ENCODE results near the gene REXO4. TPM values are rescaled to one million over a fixed set of nuclear protein-coding genes. Genes with fewer than 3 reads are reported as not detected.

The REXO4 gene
- total RNA-seq, 1 donor from 2014 or later = 22.5 TPM

DNA sequence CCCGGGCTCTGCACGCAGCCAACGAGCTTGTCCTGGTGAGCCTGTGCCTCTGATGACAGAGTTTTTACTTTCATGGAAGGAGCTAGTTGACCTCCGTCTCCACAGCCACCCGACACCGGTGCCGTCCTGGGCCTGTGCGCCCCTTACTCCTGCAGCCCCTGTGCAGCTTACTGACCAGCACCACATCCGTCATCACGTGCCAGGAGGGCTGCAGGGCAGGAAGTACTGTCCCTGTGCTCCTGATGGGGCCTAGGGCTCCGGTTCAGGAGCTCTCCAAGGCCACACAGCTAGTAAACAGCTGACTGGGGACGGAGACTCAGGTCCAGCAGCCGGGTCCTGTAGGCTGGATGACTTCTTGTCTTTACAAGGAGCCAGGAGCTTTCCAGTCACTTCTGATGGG is 31.5 kb downstream of the REXO4 start:
- Histone ChIP-seq H3K79me2 (ENCODE audit: insufficient read depth, low read length) (no peaks in the 10 kb centered on the region), H3K9me3 (ENCODE audit: insufficient read depth, low read depth, low read length) (peaks cover 5% of the 10 kb centered on the region), H2AFZ (ENCODE audit: low read depth, low read length) (no peak overlapping the region), H3K27ac (ENCODE audit: low read depth, low read length) (no peak overlapping the region), H4K20me1 (ENCODE audit: insufficient read depth, low read length) (no peaks in the 10 kb centered on the region), H3K36me3 (ENCODE audit: insufficient read depth, low read length) (no peaks in the 10 kb centered on the region), H3K9ac (ENCODE audit: low read length) (no peak overlapping the region), H3K4me2 (ENCODE audit: low read length) (no peak overlapping the region), H3K4me1 (ENCODE audit: insufficient read depth, low read length) (no peaks in the 10 kb centered on the region), H3K4me3 (ENCODE audit: insufficient read depth, low read depth, low read length) (no peak overlapping the region), H3K27me3 (ENCODE audit: insufficient read depth, low read length) (no peaks in the 10 kb centered on the region)
- H3K4me3 Mint-ChIP-seq (ENCODE audit: unreplicated experiment) = no peak overlapping the region
- TF ChIP-seq EZH2 (IDR thresholded peaks at IDR 0.05; ENCODE audit: insufficient read depth, low read length) = no peak
- TF ChIP-seq, protein P1, sequence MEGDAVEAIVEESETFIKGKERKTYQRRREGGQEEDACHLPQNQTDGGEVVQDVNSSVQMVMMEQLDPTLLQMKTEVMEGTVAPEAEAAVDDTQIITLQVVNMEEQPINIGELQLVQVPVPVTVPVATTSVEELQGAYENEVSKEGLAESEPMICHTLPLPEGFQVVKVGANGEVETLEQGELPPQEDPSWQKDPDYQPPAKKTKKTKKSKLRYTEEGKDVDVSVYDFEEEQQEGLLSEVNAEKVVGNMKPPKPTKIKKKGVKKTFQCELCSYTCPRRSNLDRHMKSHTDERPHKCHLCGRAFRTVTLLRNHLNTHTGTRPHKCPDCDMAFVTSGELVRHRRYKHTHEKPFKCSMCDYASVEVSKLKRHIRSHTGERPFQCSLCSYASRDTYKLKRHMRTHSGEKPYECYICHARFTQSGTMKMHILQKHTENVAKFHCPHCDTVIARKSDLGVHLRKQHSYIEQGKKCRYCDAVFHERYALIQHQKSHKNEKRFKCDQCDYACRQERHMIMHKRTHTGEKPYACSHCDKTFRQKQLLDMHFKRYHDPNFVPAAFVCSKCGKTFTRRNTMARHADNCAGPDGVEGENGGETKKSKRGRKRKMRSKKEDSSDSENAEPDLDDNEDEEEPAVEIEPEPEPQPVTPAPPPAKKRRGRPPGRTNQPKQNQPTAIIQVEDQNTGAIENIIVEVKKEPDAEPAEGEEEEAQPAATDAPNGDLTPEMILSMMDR (IDR thresholded peaks at IDR 0.05; ENCODE audit: insufficient read depth, low read depth, low read length) = no peak
- no peak for FAIRE-seq
- no peak for DNase-seq (ENCODE audit: low read depth)
- no peaks in the 10 kb centered on the region for H3K4me1 Mint-ChIP-seq (ENCODE audit: low read depth, unreplicated experiment)
- H3K36me3 Mint-ChIP-seq (ENCODE audit: low read depth, unreplicated experiment) = no peaks in the 10 kb centered on the region
- peaks cover 28% of the 10 kb centered on the region for H3K27me3 Mint-ChIP-seq (ENCODE audit: low read depth, unreplicated experiment)
- peaks cover 1% of the 10 kb centered on the region for H3K9me3 Mint-ChIP-seq (ENCODE audit: unreplicated experiment)
- no peak overlapping the region for H3K27ac Mint-ChIP-seq (ENCODE audit: unreplicated experiment)

DNA sequence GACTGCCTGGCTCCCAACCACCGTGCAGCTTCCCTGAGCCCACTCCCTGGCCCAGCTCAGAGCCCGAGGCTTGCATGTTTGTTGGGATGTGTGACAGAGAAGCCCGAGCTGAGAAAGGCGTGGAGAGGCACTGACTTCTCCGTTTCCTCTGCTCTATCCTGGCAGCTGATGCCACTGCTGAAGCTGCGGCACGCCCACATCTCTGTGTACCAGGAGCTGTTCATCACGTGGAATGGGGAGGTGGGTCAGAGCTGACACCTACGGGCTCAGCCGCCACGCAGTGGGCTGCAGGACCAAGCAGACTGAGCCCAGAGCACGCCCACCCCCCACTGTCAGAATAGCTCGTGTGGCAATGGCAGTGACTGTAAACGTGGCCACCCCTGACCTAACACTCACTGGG is 32.4 kb downstream of the REXO4 start:
- no peaks in the 10 kb centered on the region for H3K36me3 ChIP-seq (ENCODE audit: insufficient read depth, low read length)
- Mint-ChIP-seq H3K4me1 (ENCODE audit: low read depth, unreplicated experiment) (no peaks in the 10 kb centered on the region), H3K27ac (ENCODE audit: unreplicated experiment) (no peak overlapping the region), H3K9me3 (ENCODE audit: unreplicated experiment) (peaks cover 1% of the 10 kb centered on the region), H3K27me3 (ENCODE audit: low read depth, unreplicated experiment) (peaks cover 25% of the 10 kb centered on the region), H3K36me3 (ENCODE audit: low read depth, unreplicated experiment) (no peaks in the 10 kb centered on the region), H3K4me3 (ENCODE audit: unreplicated experiment) (no peak overlapping the region)
- DNase-seq (ENCODE audit: low read depth) (no peak), FAIRE-seq (no peak)
- H3K4me2 ChIP-seq (ENCODE audit: low read length) = no peak overlapping the region
- no peak overlapping the region for H3K27ac ChIP-seq (ENCODE audit: low read depth, low read length)
- H3K27me3 ChIP-seq (ENCODE audit: insufficient read depth, low read length) = no peaks in the 10 kb centered on the region
- H3K4me1 ChIP-seq (ENCODE audit: insufficient read depth, low read length) = no peaks in the 10 kb centered on the region
- no peaks in the 10 kb centered on the region for H3K79me2 ChIP-seq (ENCODE audit: insufficient read depth, low read length)
- no peak for TF ChIP-seq EZH2 (IDR thresholded peaks at IDR 0.05; ENCODE audit: insufficient read depth, low read length)
- TF ChIP-seq, protein P1 (IDR thresholded peaks at IDR 0.05; ENCODE audit: insufficient read depth, low read depth, low read length) = no peak
- no peak overlapping the region for H2AFZ ChIP-seq (ENCODE audit: low read depth, low read length)
- H3K9ac ChIP-seq (ENCODE audit: low read length) = no peak overlapping the region
- H4K20me1 ChIP-seq (ENCODE audit: insufficient read depth, low read length) = no peaks in the 10 kb centered on the region
- H3K4me3 ChIP-seq (ENCODE audit: insufficient read depth, low read depth, low read length) = no peak overlapping the region
- peaks cover 5% of the 10 kb centered on the region for H3K9me3 ChIP-seq (ENCODE audit: insufficient read depth, low read depth, low read length)

DNA sequence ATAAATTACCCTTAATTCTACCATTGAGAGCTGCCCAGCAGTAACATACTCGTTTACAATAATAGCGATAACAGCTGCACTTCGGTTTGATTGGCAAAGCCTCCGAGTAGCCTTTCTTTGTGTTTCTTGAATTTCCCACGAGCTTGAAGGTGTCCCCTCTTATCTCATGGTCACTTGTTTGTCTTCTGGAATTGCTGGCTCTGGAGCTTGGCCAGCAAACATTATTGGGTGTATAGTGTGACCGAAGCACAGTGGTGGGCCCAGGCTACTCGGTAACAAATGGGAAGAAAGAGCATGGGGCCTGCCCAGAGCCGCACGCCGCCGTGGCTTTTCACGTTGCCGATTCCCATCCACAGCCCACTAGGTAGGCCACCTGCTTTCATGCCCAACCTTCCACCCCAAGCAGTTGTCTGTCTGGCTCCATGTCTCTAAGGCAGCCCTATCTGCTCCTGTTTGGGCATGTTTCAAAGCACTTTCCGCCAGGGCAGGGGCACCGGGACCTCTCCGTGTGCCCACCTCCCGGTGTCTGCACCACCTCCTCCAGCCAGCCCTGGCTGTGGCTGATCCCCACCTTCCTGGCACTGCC is 33.0 kb downstream of the REXO4 start:
- Mint-ChIP-seq H3K4me3 (ENCODE audit: unreplicated experiment) (no peak overlapping the region), H3K27me3 (ENCODE audit: low read depth, unreplicated experiment) (peaks cover 22% of the 10 kb centered on the region)
- FAIRE-seq = no peak

More for the DNA sequence above, 33.0 kb downstream of the REXO4 start:
- no peaks in the 10 kb centered on the region for H3K4me1 Mint-ChIP-seq (ENCODE audit: low read depth, unreplicated experiment)
- no peak overlapping the region for H3K4me2 ChIP-seq (ENCODE audit: low read length)
- H3K36me3 Mint-ChIP-seq (ENCODE audit: low read depth, unreplicated experiment) = no peaks in the 10 kb centered on the region
- no peaks in the 10 kb centered on the region for H3K79me2 ChIP-seq (ENCODE audit: insufficient read depth, low read length)
- no peak for TF ChIP-seq EZH2 (IDR thresholded peaks at IDR 0.05; ENCODE audit: insufficient read depth, low read length)
- TF ChIP-seq, protein P1 (IDR thresholded peaks at IDR 0.05; ENCODE audit: insufficient read depth, low read depth, low read length) = no peak
- peaks cover 1% of the 10 kb centered on the region for H3K9me3 Mint-ChIP-seq (ENCODE audit: unreplicated experiment)
- no peak overlapping the region for H3K27ac Mint-ChIP-seq (ENCODE audit: unreplicated experiment)
- DNase-seq (ENCODE audit: low read depth) = no peak
- H2AFZ ChIP-seq (ENCODE audit: low read depth, low read length) = no peak overlapping the region
- no peak overlapping the region for H3K9ac ChIP-seq (ENCODE audit: low read length)
- H3K36me3 ChIP-seq (ENCODE audit: insufficient read depth, low read length) = no peaks in the 10 kb centered on the region
- H3K4me3 ChIP-seq (ENCODE audit: insufficient read depth, low read depth, low read length) = no peak overlapping the region
- H4K20me1 ChIP-seq (ENCODE audit: insufficient read depth, low read length) = no peaks in the 10 kb centered on the region
- H3K27ac ChIP-seq (ENCODE audit: low read depth, low read length) = no peak overlapping the region
- H3K9me3 ChIP-seq (ENCODE audit: insufficient read depth, low read depth, low read length) = peaks cover 5% of the 10 kb centered on the region
- no peaks in the 10 kb centered on the region for H3K4me1 ChIP-seq (ENCODE audit: insufficient read depth, low read length)
- no peaks in the 10 kb centered on the region for H3K27me3 ChIP-seq (ENCODE audit: insufficient read depth, low read length)

Data from astrocyte (in vitro differentiated cells and primary cell).